ENCODE measurements around the gene IQGAP1.
"Not testable (repeated sequence)": the region's sequence is repeated elsewhere in the genome, so short reads cannot be mapped to it uniquely, and the experiment has no call there.

The IQGAP1 gene

DNA sequence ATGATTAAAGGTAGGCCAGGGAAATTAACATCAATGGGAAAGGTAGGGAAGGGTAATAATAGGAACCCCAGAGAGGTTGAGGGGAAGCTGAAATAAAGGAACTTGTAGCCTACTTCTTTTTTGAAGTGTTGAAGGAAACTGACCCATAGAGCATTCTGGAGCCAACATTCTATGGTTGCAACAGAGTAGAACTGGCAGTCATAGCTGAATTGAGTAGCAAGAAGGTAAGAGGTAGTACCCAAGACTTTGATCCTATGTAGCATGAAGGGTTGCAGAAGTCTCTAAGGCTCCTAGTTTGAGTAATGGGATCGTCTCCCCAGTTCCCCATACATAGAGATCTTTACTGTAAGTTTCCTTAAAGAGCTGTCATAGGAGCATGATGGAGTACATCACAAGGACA lies 43.4 kb upstream of the IQGAP1 start:
- ChIA-PET CTCF (interaction anchor here (0.7 kb wide), 1 partner anchor 15 kb away, joined by 4 read pairs; no protein-coding TSS in a partner anchor), POLR2A (no interaction called here)
- no peak for DNase-seq (ENCODE audit: extremely low spot score)
- TF ChIP-seq LEF1 (IDR thresholded peaks at IDR 0.05; ENCODE audit: borderline replicate concordance) (no peak), CTBP1 (IDR thresholded peaks at IDR 0.05; ENCODE audit: borderline replicate concordance) (no peak), ELF4 (IDR thresholded peaks at IDR 0.05) (no peak), ZNF384 (IDR thresholded peaks at IDR 0.05) (no peak)

DNA sequence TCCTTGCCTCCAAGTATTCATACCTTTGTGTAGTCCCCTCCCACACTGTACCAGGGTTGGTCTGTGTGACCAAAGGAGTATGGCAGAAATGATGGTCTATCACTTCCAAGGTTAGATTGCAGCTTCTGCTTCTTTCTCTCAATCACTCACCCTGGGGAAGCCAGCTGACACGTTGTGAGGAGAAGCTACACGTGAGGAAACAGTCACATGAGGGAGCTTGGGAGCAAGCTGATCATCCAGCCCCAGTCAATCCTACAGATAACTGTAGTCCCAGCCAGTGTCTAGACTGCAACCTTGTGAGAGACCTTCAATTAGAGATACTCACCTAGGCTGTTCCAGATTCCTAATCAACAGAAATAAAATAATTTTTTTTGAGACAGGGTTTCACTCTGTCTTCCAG lies 42.2 kb upstream of the IQGAP1 start:
- no peak for TF ChIP-seq LEF1 (IDR thresholded peaks at IDR 0.05; ENCODE audit: borderline replicate concordance)
- TF ChIP-seq CTBP1 (IDR thresholded peaks at IDR 0.05; ENCODE audit: borderline replicate concordance) = no peak
- no peak for TF ChIP-seq TARDBP (IDR thresholded peaks at IDR 0.05)
- TF ChIP-seq NFRKB (IDR thresholded peaks at IDR 0.05) = no peak
- no peak for TF ChIP-seq SUZ12 (IDR thresholded peaks at IDR 0.05)
- no peak for TF ChIP-seq ARNT (IDR thresholded peaks at IDR 0.05)
- TF ChIP-seq, protein P1, sequence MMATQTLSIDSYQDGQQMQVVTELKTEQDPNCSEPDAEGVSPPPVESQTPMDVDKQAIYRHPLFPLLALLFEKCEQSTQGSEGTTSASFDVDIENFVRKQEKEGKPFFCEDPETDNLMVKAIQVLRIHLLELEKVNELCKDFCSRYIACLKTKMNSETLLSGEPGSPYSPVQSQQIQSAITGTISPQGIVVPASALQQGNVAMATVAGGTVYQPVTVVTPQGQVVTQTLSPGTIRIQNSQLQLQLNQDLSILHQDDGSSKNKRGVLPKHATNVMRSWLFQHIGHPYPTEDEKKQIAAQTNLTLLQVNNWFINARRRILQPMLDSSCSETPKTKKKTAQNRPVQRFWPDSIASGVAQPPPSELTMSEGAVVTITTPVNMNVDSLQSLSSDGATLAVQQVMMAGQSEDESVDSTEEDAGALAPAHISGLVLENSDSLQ (IDR thresholded peaks at IDR 0.05) = no peak
- no peak for TF ChIP-seq BHLHE40 (IDR thresholded peaks at IDR 0.05; ENCODE audit: borderline replicate concordance)
- no peak for TF ChIP-seq ELF4 (IDR thresholded peaks at IDR 0.05)
- TF ChIP-seq FOXK2 (IDR thresholded peaks at IDR 0.05) = no peak
- no peak for TF ChIP-seq HDGF (IDR thresholded peaks at IDR 0.05; ENCODE audit: borderline replicate concordance)
- TF ChIP-seq ZNF384 (IDR thresholded peaks at IDR 0.05) = no peak
- CTCF ChIA-PET = interaction anchor here (0.6 to 0.7 kb wide), 2 partner anchors 30 to 96 kb away, joined by 3 to 4 read pairs; partner anchors contain the start of gene TTLL13

DNA sequence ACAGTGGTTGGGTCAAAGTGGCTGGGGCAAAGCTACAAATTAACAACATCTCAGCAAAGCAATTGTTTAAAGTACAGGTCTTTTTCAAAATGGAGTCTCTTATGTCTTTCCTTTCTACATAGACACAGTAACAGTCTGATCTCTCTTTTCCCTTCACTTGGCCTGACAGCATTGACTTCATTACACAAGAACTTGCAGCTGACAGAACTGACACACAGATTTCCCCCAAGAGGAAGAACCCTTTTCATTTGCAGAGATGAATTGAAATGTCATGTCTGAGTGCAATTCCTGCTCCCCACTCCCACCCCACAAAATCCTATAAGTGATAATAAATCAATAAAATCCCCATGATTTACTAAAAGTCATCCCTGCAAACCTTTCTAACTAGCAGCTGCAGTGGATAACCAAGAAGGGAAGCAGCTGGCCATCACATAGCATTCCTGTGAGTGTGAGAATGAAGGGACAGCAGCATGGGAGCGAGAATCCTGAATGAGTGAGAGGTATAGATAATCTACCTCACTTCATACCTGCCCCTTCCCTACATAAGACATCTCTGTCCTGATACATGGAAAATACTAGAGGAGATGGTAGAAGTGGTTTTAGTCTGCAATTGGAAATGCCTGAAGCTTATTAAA lies 40.5 kb upstream of the IQGAP1 start:
- POLR2A ChIA-PET; DNase-seq (ENCODE audit: extremely low spot score); CTCF ChIA-PET: not testable (repeated sequence)

More for the DNA sequence above, 42.2 kb upstream of the IQGAP1 start:
- POLR2A ChIA-PET = no interaction called here
- DNase-seq (ENCODE audit: extremely low spot score) = no peak

DNA sequence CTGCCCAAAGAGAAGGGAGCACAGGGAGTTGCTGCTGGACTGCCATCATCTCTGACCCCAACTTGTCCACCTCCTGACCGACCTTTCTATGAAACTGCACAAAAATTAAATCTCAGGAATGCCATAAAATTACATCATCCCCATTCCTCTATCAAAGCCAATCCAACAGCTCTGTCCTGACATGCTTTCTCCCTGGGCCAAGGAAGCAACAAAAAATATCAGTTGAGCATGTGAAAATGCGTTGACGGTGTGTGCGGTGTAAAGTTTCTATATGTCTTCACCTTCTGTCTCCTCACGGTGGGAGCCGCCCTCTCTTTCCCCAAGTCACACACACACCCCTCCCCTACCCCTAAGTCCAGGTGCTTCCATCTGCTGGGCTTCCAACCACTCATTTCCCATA lies 39.6 kb upstream of the IQGAP1 start:
- ChIA-PET POLR2A (no interaction called here), CTCF (no interaction called here)
- TF ChIP-seq LEF1 (IDR thresholded peaks at IDR 0.05; ENCODE audit: borderline replicate concordance) = no peak
- no peak for TF ChIP-seq SP1 (IDR thresholded peaks at IDR 0.05)
- no peak for TF ChIP-seq ZNF384 (IDR thresholded peaks at IDR 0.05)
- TF ChIP-seq ELF4 (IDR thresholded peaks at IDR 0.05) = no peak
- TF ChIP-seq L3MBTL2 (conservative IDR thresholded peaks at IDR 0.05) = no peak
- no peak for TF ChIP-seq SUZ12 (IDR thresholded peaks at IDR 0.05)
- no peak for TF ChIP-seq HDGF (IDR thresholded peaks at IDR 0.05; ENCODE audit: borderline replicate concordance)
- TF ChIP-seq, protein P1 (IDR thresholded peaks at IDR 0.05) = no peak
- no peak for TF ChIP-seq CTBP1 (IDR thresholded peaks at IDR 0.05; ENCODE audit: borderline replicate concordance)
- no peak for TF ChIP-seq ARNT (IDR thresholded peaks at IDR 0.05)
- no peak for TF ChIP-seq FOXA1 (IDR thresholded peaks at IDR 0.05)
- no peak for TF ChIP-seq FOXM1 (IDR thresholded peaks at IDR 0.05; ENCODE audit: borderline replicate concordance)
- TF ChIP-seq NFRKB (IDR thresholded peaks at IDR 0.05) = no peak
- TF ChIP-seq BHLHE40 (IDR thresholded peaks at IDR 0.05; ENCODE audit: borderline replicate concordance) = no peak
- no peak for TF ChIP-seq FOXK2 (IDR thresholded peaks at IDR 0.05)
- no peak for TF ChIP-seq TARDBP (IDR thresholded peaks at IDR 0.05)
- DNase-seq (ENCODE audit: extremely low spot score) = no peak

DNA sequence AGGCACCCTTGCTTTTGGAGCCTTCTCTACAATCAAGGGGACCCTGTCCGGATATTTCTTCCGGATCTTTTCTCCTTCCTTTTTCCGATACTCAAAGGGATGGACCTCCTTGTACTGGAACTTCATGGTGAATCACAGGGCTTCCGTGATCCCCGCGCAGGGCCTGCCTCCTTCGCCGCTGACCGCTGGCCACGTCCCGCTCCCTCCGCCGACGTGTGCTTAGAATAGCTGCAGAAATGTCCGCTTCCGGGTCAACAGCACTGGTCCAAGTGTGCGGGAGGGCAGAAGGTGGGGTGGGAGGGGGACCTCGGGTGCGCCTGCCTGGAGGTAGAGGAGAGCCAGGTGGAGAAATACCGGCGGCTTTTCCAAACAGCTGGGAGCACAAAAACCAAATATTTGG lies 39.0 kb upstream of the IQGAP1 start:
- CTCF ChIA-PET = no interaction called here

DNA sequence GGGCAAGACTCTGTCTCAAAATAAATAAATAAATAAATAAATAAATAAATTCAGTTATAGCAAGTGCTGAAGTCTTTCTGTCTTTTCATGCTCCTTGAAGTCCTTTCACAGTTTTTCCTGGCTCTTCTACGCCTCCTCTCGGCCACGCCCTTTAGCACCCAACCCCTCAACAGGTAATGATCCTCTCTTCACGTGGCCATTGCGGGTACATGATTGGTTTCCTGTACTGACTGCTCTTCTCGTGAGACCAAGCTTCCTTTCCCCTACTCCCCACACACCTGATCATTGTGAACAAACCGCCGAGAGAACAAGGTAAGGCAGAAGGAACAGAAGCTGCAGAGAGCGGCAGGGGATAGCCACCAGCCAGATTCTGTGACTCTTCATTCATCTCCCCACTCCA lies 38.2 kb upstream of the IQGAP1 start:
- TF ChIP-seq LEF1 (IDR thresholded peaks at IDR 0.05; ENCODE audit: borderline replicate concordance) = no peak
- no peak for TF ChIP-seq FOXA1 (IDR thresholded peaks at IDR 0.05)
- no peak for TF ChIP-seq TARDBP (IDR thresholded peaks at IDR 0.05)
- no peak for TF ChIP-seq ZNF384 (IDR thresholded peaks at IDR 0.05)
- no peak for TF ChIP-seq SUZ12 (IDR thresholded peaks at IDR 0.05)
- TF ChIP-seq BHLHE40 (IDR thresholded peaks at IDR 0.05; ENCODE audit: borderline replicate concordance) = no peak
- no peak for TF ChIP-seq CTBP1 (IDR thresholded peaks at IDR 0.05; ENCODE audit: borderline replicate concordance)
- no peak for TF ChIP-seq FOXK2 (IDR thresholded peaks at IDR 0.05)
- TF ChIP-seq SP1 (IDR thresholded peaks at IDR 0.05) = no peak
- TF ChIP-seq HDGF (IDR thresholded peaks at IDR 0.05; ENCODE audit: borderline replicate concordance) = no peak
- TF ChIP-seq ARNT (IDR thresholded peaks at IDR 0.05) = no peak
- TF ChIP-seq, protein P1 (IDR thresholded peaks at IDR 0.05) = no peak
- TF ChIP-seq ELF4 (IDR thresholded peaks at IDR 0.05) = no peak
- no peak for TF ChIP-seq FOXM1 (IDR thresholded peaks at IDR 0.05; ENCODE audit: borderline replicate concordance)
- TF ChIP-seq NFRKB (IDR thresholded peaks at IDR 0.05) = no peak
- TF ChIP-seq L3MBTL2 (conservative IDR thresholded peaks at IDR 0.05) = no peak
- CTCF ChIA-PET = no interaction called here

More for the DNA sequence above, 39.0 kb upstream of the IQGAP1 start:
- POLR2A ChIA-PET = no interaction called here
- DNase-seq (ENCODE audit: extremely low spot score) = no peak
- TF ChIP-seq BHLHE40 (IDR thresholded peaks at IDR 0.05; ENCODE audit: borderline replicate concordance) (no peak), FOXM1 (IDR thresholded peaks at IDR 0.05; ENCODE audit: borderline replicate concordance) (no peak), FOXK2 (IDR thresholded peaks at IDR 0.05) (no peak), TARDBP (IDR thresholded peaks at IDR 0.05) (no peak)

More for the DNA sequence above, 38.2 kb upstream of the IQGAP1 start:
- POLR2A ChIA-PET = no interaction called here
- DNase-seq (ENCODE audit: extremely low spot score) = no peak

Data from HEK293T (cell line).